H9 (cell line): ENCODE results near the gene AGMAT. TPM values are rescaled to one million over a fixed set of nuclear protein-coding genes. Genes with fewer than 3 reads are reported as not detected.
A peak's percentile ranks its signal among the peaks of the same experiment; 100 is the strongest.

ENCODE experiments used
- DNase-seq: peaks from one replicate; pipeline ENCODE4 v3.0.0-alpha.2; 2017
- H2AFZ ChIP-seq: one replicate; pipeline ENCODE4 v1.6.1; 2013; ENCODE audit warnings: mild to moderate bottlenecking, low read length, control low read depth, moderate library complexity
- H2AK5ac ChIP-seq: 2 replicates; pipeline ENCODE4 v1.6.1; 2013; ENCODE audit warnings: low read length, control low read depth, mixed read lengths; ENCODE audit not compliant: insufficient read length
- H2BK120ac ChIP-seq: one replicate; pipeline ENCODE4 v1.6.1; 2013; ENCODE audit warnings: low read depth, mild to moderate bottlenecking, low read length, control low read depth, inconsistent platforms; ENCODE audit not compliant: poor library complexity, severe bottlenecking
- H2BK12ac ChIP-seq: 2 replicates; pipeline ENCODE4 v1.6.1; 2013; ENCODE audit warnings: low read length, control low read depth, mixed read lengths, low read depth; ENCODE audit not compliant: insufficient read length
- H2BK15ac ChIP-seq: 2 replicates; pipeline ENCODE4 v1.6.1; 2013; ENCODE audit warnings: low read depth, low read length, control low read depth
- H2BK20ac ChIP-seq: one replicate; pipeline ENCODE4 v1.6.1; 2013; ENCODE audit warnings: low read depth, mild to moderate bottlenecking, low read length, control low read depth, inconsistent platforms; ENCODE audit not compliant: poor library complexity, severe bottlenecking
- H2BK5ac ChIP-seq: 2 replicates; pipeline ENCODE4 v1.6.1; 2013; ENCODE audit warnings: low read length, control low read depth, mixed read lengths; ENCODE audit not compliant: insufficient read length
- H3K14ac ChIP-seq: 2 replicates; pipeline ENCODE4 v1.6.1; 2013; ENCODE audit warnings: low read length, control low read depth; ENCODE audit not compliant: insufficient read depth
- H3K18ac ChIP-seq: 2 replicates; pipeline ENCODE4 v1.6.1; 2013; ENCODE audit warnings: low read depth, mild to moderate bottlenecking, mixed read lengths, low read length, control low read depth; ENCODE audit not compliant: insufficient read length
- H3K23ac ChIP-seq: 2 replicates; pipeline ENCODE4 v1.6.1; 2013; ENCODE audit warnings: low read length, control low read depth, mixed read lengths, low read depth; ENCODE audit not compliant: insufficient read length
- H3K23me2 ChIP-seq: 2 replicates; pipeline ENCODE4 v1.6.1; 2013; ENCODE audit warnings: low read depth, mild to moderate bottlenecking, mixed read lengths, low read length, control low read depth; ENCODE audit not compliant: insufficient read length, poor library complexity, severe bottlenecking
- H3K27ac ChIP-seq: 2 replicates; pipeline ENCODE4 v1.5.1; 2013; ENCODE audit warnings: low read length, control low read depth, mixed read lengths, low read depth; ENCODE audit not compliant: insufficient read length
- H3K27me3 ChIP-seq: 2 replicates; pipeline ENCODE4 v1.6.1; 2013; ENCODE audit warnings: low read length, control low read depth, inconsistent platforms; ENCODE audit not compliant: insufficient read depth
- H3K4ac ChIP-seq: 2 replicates; pipeline ENCODE4 v1.6.1; 2013; ENCODE audit warnings: low read depth, mild to moderate bottlenecking, control low read depth, inconsistent platforms, low read length, moderate library complexity
- H3K4me1 ChIP-seq: 2 replicates; pipeline ENCODE4 v1.6.1; 2013; ENCODE audit warnings: low read length, control low read depth, inconsistent platforms; ENCODE audit not compliant: insufficient read depth
- H3K4me2 ChIP-seq: 2 replicates; pipeline ENCODE4 v1.6.1; 2013; ENCODE audit warnings: low read length, control low read depth, mixed read lengths; ENCODE audit not compliant: insufficient read length, insufficient read depth
- H3K56ac ChIP-seq: 2 replicates; pipeline ENCODE4 v1.6.1; 2013; ENCODE audit warnings: low read depth, mild to moderate bottlenecking, mixed read lengths, low read length, control low read depth; ENCODE audit not compliant: insufficient read length
- H3K79me1 ChIP-seq: 2 replicates; pipeline ENCODE4 v1.6.1; 2013; ENCODE audit warnings: low read depth, mild to moderate bottlenecking, moderate library complexity, low read length, control low read depth, inconsistent platforms; ENCODE audit not compliant: insufficient read depth, poor library complexity, severe bottlenecking
- H3K79me2 ChIP-seq: 2 replicates; pipeline ENCODE4 v1.6.1; 2013; ENCODE audit warnings: low read length, control low read depth, inconsistent platforms; ENCODE audit not compliant: insufficient read depth
- H3K9ac ChIP-seq: 2 replicates; pipeline ENCODE4 v1.6.1; 2013; ENCODE audit warnings: low read length, control low read depth, mixed read lengths; ENCODE audit not compliant: insufficient read length; ENCODE audit errors: extremely low read depth
- H3K9me3 ChIP-seq: one replicate; pipeline ENCODE4 v1.6.1; 2013; ENCODE audit warnings: low read depth, low read length, inconsistent platforms; ENCODE audit not compliant: control insufficient read depth
- H3T11ph ChIP-seq: one replicate; pipeline ENCODE4 v1.6.1; 2013; ENCODE audit warnings: mild to moderate bottlenecking, low read length, control low read depth, inconsistent platforms
- H4K20me1 ChIP-seq: one replicate; pipeline ENCODE4 v1.6.1; 2013; ENCODE audit not compliant: control insufficient read depth, insufficient read length, insufficient read depth
- H4K5ac ChIP-seq: 2 replicates; pipeline ENCODE4 v1.6.1; 2013; ENCODE audit warnings: low read depth, mild to moderate bottlenecking, mixed read lengths, low read length, control low read depth; ENCODE audit not compliant: insufficient read length
- H4K8ac ChIP-seq: replicated peaks from 2 replicates; pipeline ENCODE4 v1.6.1; 2013; ENCODE audit warnings: low read length, control low read depth, mixed read lengths, low read depth; ENCODE audit not compliant: insufficient read length
- H4K91ac ChIP-seq: 2 replicates; pipeline ENCODE4 v1.6.1; 2013; ENCODE audit warnings: low read depth, mild to moderate bottlenecking, moderate library complexity, mixed read lengths, low read length, control low read depth; ENCODE audit not compliant: insufficient read length
- H3K27ac Mint-ChIP-seq, 3 experiments: 2 replicates in 2 of 3; 3 replicates in 1 of 3; pipeline ENCODE4 v1.8.0; 2020 to 2021; ENCODE audit warnings: mixed read lengths in 3 of 3, mild to moderate bottlenecking in 1 of 3, moderate library complexity in 1 of 3
- H3K27me3 Mint-ChIP-seq: 2 replicates; pipeline ENCODE4 v1.8.0; 2021; ENCODE audit warnings: low read depth, mild to moderate bottlenecking, moderate library complexity, mixed read lengths
- H3K36me3 Mint-ChIP-seq, 3 experiments: 2 replicates in 2 of 3; 3 replicates in 1 of 3; pipeline ENCODE4 v1.8.0; 2020 to 2021; ENCODE audit warnings: low read depth in 3 of 3, mixed read lengths in 3 of 3; ENCODE audit not compliant: insufficient read depth in 1 of 3
- H3K4me1 Mint-ChIP-seq, 2 experiments: 2 replicates each; pipeline ENCODE4 v1.8.0; 2020; ENCODE audit warnings: mixed read lengths in 2 of 2
- H3K4me3 Mint-ChIP-seq, 2 experiments: 2 replicates in 1 of 2; 3 replicates in 1 of 2; pipeline ENCODE4 v1.8.0; 2020 to 2021; ENCODE audit warnings: mild to moderate bottlenecking in 2 of 2, mixed read lengths in 2 of 2, moderate library complexity in 1 of 2
- H3K9me3 Mint-ChIP-seq, 2 experiments: 2 replicates in 1 of 2; 3 replicates in 1 of 2; pipeline ENCODE4 v1.8.0; 2020; ENCODE audit warnings: mild to moderate bottlenecking in 2 of 2, mixed read lengths in 2 of 2, moderate library complexity in 1 of 2
- WGBS: extraction: QIAGEN DNeasy Blood & Tissue Kit; methylation state at CpG from one replicate; pipeline ENCODE4 v1.1.7; 2013; ENCODE audit warnings: missing lambda C conversion rate, low lambda C conversion rate, mixed read lengths; ENCODE audit not compliant: insufficient read length; ENCODE audit errors: extremely low coverage; 5-methylcytosine and 5-hydroxymethylcytosine counted together
- total RNA-seq: library from RNA; stranded (reverse); gene quantifications from 2 replicates; pipeline ENCODE4 v1.2.1, GENCODE V29; 2021
- TF ChIP-seq, protein P1 (sequence below): fragments of 200-600 bp; sonication (generic); conservative IDR thresholded peaks from 3 replicates; pipeline ENCODE4 v1.8.0; 2021; ENCODE audit warnings: antibody characterized with exemption, mild to moderate bottlenecking

The AGMAT gene
- total RNA-seq, 1 experiment from 2014 or later, result 4.0 TPM

DNA sequence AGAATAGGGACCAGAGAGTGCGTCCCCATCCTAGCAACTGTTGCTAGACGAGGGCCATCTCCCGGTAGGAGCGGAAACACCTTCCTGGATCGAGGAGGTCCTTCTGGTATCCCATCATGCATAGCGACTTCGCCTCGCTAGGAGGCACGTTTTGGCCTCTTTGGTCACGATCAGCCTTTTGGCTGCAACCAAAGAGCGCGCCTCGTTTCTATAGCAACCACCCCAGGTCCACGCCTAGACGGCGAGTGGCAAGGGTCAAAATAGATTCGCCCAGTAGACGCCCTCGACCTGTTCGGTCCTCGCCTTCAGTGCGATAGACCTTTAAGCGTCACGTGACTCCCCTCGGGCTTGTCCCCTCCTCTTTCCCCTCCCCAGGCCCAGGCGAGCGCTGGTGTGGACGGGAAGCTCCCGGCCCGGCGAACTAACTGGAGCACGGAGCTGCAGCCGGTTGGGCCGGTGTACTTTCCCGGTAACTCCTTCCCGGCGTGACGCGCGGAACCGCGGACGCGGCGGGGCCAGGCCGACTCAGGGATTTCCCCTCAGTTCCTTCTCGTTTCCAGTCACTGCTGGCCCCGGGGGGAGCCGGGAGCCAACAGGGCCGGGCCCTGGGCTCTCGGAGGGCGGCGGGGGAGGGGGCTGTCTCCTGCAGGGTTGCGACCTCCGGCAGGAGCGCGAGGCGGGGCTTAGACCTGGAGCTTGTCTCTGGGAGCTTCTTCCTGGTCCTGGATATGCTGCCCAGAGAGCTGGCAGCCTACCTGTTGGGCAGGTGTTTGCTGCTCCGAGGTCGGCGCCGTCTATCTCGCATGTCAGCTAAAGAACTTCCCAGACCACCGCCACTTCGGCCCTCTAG, 58.1 kb downstream of the AGMAT start, which contains the start of gene DNAJC16:
Gene DNAJC16, plus strand, starts transcription at position 359 of the 850 bp plus-strand sequence. CDS start 2,258 bp downstream, outside the sequence.
- peak within 1 kb of the TSS; percentile 38 to 74 (median 66); a peak in 6 of 7 replicates for H3K27ac Mint-ChIP-seq
- DNase-seq, result peak; percentile 100
- Histone ChIP-seq H2BK15ac (no peak within 1 kb of the TSS), H2BK5ac (no peak within 1 kb of the TSS), H2BK20ac (no peak within 1 kb of the TSS), H3T11ph (no peak within 1 kb of the TSS), H3K4ac (no peak within 1 kb of the TSS), H3K56ac (no peak within 1 kb of the TSS), H2BK12ac (no peak within 1 kb of the TSS), H3K23me2 (peaks cover 8% of the 10 kb centered on the region), H3K79me2 (no peaks in the 10 kb centered on the region), H4K8ac (no peak within 1 kb of the TSS), H4K91ac (no peak within 1 kb of the TSS), H3K27me3 (no peaks in the 10 kb centered on the region), H3K23ac (no peak within 1 kb of the TSS), H4K20me1 (no peaks in the 10 kb centered on the region), H3K18ac (peak within 1 kb of the TSS; percentile 23), H3K4me2 (peak within 1 kb of the TSS; percentile 86), H2AK5ac (no peak within 1 kb of the TSS), H3K4me1 (peaks cover 3% of the 10 kb centered on the region; the same call in 1 of the 2 replicates), H2AFZ (no peak within 1 kb of the TSS), H3K79me1 (no peaks in the 10 kb centered on the region), H4K5ac (no peak within 1 kb of the TSS), H3K9me3 (no peaks in the 10 kb centered on the region), H3K9ac (peak within 1 kb of the TSS; percentile 49), H2BK120ac (no peak within 1 kb of the TSS), H3K14ac (no peak within 1 kb of the TSS), H3K27ac (no peak within 1 kb of the TSS)
- WGBS, result no CpG with 5 or more reads among the region's 65 CpGs
- H3K4me1 Mint-ChIP-seq, result peaks cover 28 to 37% of the 10 kb centered on the region in 2 experiments
- TF ChIP-seq, protein P1, sequence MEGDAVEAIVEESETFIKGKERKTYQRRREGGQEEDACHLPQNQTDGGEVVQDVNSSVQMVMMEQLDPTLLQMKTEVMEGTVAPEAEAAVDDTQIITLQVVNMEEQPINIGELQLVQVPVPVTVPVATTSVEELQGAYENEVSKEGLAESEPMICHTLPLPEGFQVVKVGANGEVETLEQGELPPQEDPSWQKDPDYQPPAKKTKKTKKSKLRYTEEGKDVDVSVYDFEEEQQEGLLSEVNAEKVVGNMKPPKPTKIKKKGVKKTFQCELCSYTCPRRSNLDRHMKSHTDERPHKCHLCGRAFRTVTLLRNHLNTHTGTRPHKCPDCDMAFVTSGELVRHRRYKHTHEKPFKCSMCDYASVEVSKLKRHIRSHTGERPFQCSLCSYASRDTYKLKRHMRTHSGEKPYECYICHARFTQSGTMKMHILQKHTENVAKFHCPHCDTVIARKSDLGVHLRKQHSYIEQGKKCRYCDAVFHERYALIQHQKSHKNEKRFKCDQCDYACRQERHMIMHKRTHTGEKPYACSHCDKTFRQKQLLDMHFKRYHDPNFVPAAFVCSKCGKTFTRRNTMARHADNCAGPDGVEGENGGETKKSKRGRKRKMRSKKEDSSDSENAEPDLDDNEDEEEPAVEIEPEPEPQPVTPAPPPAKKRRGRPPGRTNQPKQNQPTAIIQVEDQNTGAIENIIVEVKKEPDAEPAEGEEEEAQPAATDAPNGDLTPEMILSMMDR, result peak; percentile 18; the same call in 2 of the 3 replicates
- H3K27me3 Mint-ChIP-seq, result no peaks in the 10 kb centered on the region
- H3K36me3 Mint-ChIP-seq, result peaks cover 0 to 13% (median 10%) of the 10 kb centered on the region in 3 experiments; a peak in 5 of 7 replicates
- H3K4me3 Mint-ChIP-seq, result peak within 1 kb of the TSS; percentile 92 to 95
- H3K9me3 Mint-ChIP-seq, result no peaks in the 10 kb centered on the region
